ENCODE results near the gene CBLIF.
"Not testable (repeated sequence)": the region's sequence is repeated elsewhere in the genome, so short reads cannot be mapped to it uniquely, and the experiment has no call there.

The CBLIF gene

GRCh38 chr11:59845399-59845798, at the start of gene CBLIF:
Gene CBLIF (minus strand): TSS chr11:59845499. CDS start chr11:59845453, 46 bp downstream.
- no peak for DNase-seq

GRCh38 chr11:59894616-59895015, 49.3 kb upstream of the CBLIF start:
- DNase-seq, result no peak

GRCh38 chr11:59891781-59892181, 46.5 kb upstream of the CBLIF start:
- peak; percentile 18 for DNase-seq

- DNase-seq, result not testable (repeated sequence)
These were observed 41.9 kb upstream of the CBLIF start for GRCh38 chr11:59887156-59887555.

- DNase-seq, result no peak
These were observed 38.3 kb upstream of the CBLIF start for GRCh38 chr11:59883597-59883996.

GRCh38 chr11:59879567-59879966, 34.3 kb upstream of the CBLIF start:
- DNase-seq, result no peak

- no peak for DNase-seq
These were observed 33.3 kb upstream of the CBLIF start, which contains the start of gene OOSP3 for GRCh38 chr11:59878575-59878974. Gene OOSP3 (plus strand): TSS chr11:59878782. CDS start chr11:59878809, 27 bp downstream.

GRCh38 chr11:59877784-59878183, 32.5 kb upstream of the CBLIF start:
- no peak for DNase-seq

- no peak for DNase-seq
These were observed 32.0 kb upstream of the CBLIF start for GRCh38 chr11:59877325-59877724.

GRCh38 chr11:59875856-59876519, 30.7 kb upstream of the CBLIF start:
- no peak for DNase-seq

GRCh38 chr11:59872076-59872475, 26.8 kb upstream of the CBLIF start:
- DNase-seq, result no peak

GRCh38 chr11:59867946-59868345, 22.6 kb upstream of the CBLIF start:
- DNase-seq, result no peak

GRCh38 chr11:59866836-59867235, 21.5 kb upstream of the CBLIF start:
- DNase-seq, result no peak

- no peak for DNase-seq
These were observed 21.1 kb upstream of the CBLIF start, which contains the start of gene TCN1 for GRCh38 chr11:59866397-59866796. Gene TCN1 (minus strand): TSS chr11:59866487. CDS start chr11:59866470, 17 bp downstream.

- DNase-seq, result no peak
These were observed 19.7 kb upstream of the CBLIF start for GRCh38 chr11:59865031-59865430.

GRCh38 chr11:59862252-59862651, 17.0 kb upstream of the CBLIF start:
- DNase-seq, result no peak

- no peak for DNase-seq
These were observed 14.4 kb upstream of the CBLIF start for GRCh38 chr11:59859673-59860072.

- no peak for DNase-seq
These were observed 12.4 kb upstream of the CBLIF start for GRCh38 chr11:59857439-59858434.

- no peak for DNase-seq
These were observed 9.6 kb upstream of the CBLIF start for GRCh38 chr11:59854871-59855270.

- DNase-seq, result not testable (repeated sequence)
These were observed 6.1 kb upstream of the CBLIF start for GRCh38 chr11:59851416-59851815.

GRCh38 chr11:59849551-59849950, 4.3 kb upstream of the CBLIF start:
- DNase-seq, result not testable (repeated sequence)

GRCh38 chr11:59849129-59849528, 3.8 kb upstream of the CBLIF start:
- DNase-seq, result no peak

- not testable (repeated sequence) for DNase-seq
These were observed 3.1 kb upstream of the CBLIF start for GRCh38 chr11:59848439-59848838.

- DNase-seq, result no peak
These were observed 2.3 kb upstream of the CBLIF start for GRCh38 chr11:59847626-59848025.
